Right lobe of liver (tissue), 6 donors: ENCODE measurements around the gene SLC36A3. TPM values are rescaled to one million over a fixed set of nuclear protein-coding genes. Genes with fewer than 3 reads are reported as not detected.

Source experiments
- ATAC-seq, 4 donors: fragments of 200-7000 bp; cut with Tn5 transposase; one replicate each; pipeline ENCODE4 v1.9.1; 2020; ENCODE audit warnings: mild to moderate bottlenecking in 4 of 4, moderate library complexity in 4 of 4
- DNase-seq, 3 donors: peaks; one replicate each; pipeline ENCODE4 v3.0.0-alpha.2; 2020
- H3K27ac ChIP-seq, 3 donors: fragments of 200-600 bp; one replicate each; pipeline ENCODE4 v1.8.0; 2022
- H3K27me3 ChIP-seq, 2 donors: fragments of 200-600 bp; one replicate each; pipeline ENCODE4 v1.8.0; 2022
- H3K36me3 ChIP-seq, 4 donors: fragments of 200-600 bp; sonication (generic) in 1 of 4; one replicate each; pipeline versions ENCODE4 v1.5.1 to v1.8.0; 2017 to 2022; ENCODE audit warnings: control low read depth in 1 of 4
- H3K4me1 ChIP-seq, 4 donors: fragments of 200-600 bp; sonication (generic) in 1 of 4; one replicate each; pipeline versions ENCODE4 v1.5.1 to v1.8.0; 2017 to 2022; ENCODE audit warnings: control low read depth in 1 of 4
- H3K4me3 ChIP-seq, 3 donors: fragments of 200-600 bp; one replicate each; pipeline ENCODE4 v1.8.0; 2022
- H3K9me3 ChIP-seq, 4 donors: fragments of 200-600 bp; sonication (generic) in 1 of 4; one replicate each; pipeline versions ENCODE4 v1.5.1 to v1.8.0; 2017 to 2022; ENCODE audit warnings: control low read depth in 1 of 4
- POLR2A ChIP-seq: fragments of 450-650 bp; IDR thresholded peaks from one replicate; pipeline ENCODE4 v1.6.1; 2017; ENCODE audit warnings: antibody characterized with exemption, mild to moderate bottlenecking
- WGBS: methylation state at CpG from one replicate; pipeline ENCODE4 v1.1.6; 2018; ENCODE audit warnings: low coverage, low lambda C conversion rate; ENCODE audit not compliant: insufficient coverage; ENCODE audit errors: missing lambda C conversion rate; 5-methylcytosine and 5-hydroxymethylcytosine counted together
- intact Hi-C, 2 donors: fragments of 100-400 bp; cut with DNase I; formaldehyde crosslinking; loops; one replicate each; pipeline versions ENCODE4 v1.11.2 to v1.14.1; 2022
- total RNA-seq, 6 experiments: library from RNA; depleted of rRNA in 2 of 6; stranded (reverse); fragments of >200 nt in 2 of 6; fragmentation: NEBNext Ultra II Directional in 3 of 6; extraction: Animal tissue kit (Norgen Biotek cat#: 25700) in 3 of 6; gene quantifications; one replicate each; pipeline versions ENCODE4 v1.1.0 to v1.2.4, GENCODE V29; 2016 to 2023
- TF ChIP-seq, protein P1 (sequence below), 4 donors: fragments of 200-600 bp in 3 of 4; fragments of 450-650 bp in 1 of 4; IDR thresholded peaks; one replicate each; pipeline versions ENCODE4 v1.5.1 to v1.8.0; 2016 to 2022; ENCODE audit warnings: antibody characterized with exemption in 4 of 4, mild to moderate bottlenecking in 2 of 4
- donor health status: DM: no; HTN: yes; CAD: no.
- donor health status: DM: no; HTN: no; CAD: no.
- donor health status: DM: no; HTN: no; CAD: no.
- donor health status: DM: no; HTN: yes; CAD: no.
- donor health status: DM: no; HTN: yes; CAD: no.

SLC36A3 gene
- total RNA-seq, 6 experiments from 2014 or later, result not detected

- intact Hi-C loops, result no loop called here
- H3K9me3 ChIP-seq, result no peaks in the 10 kb centered on the region
- WGBS, result 58% methylated on average over 1 of the region's 1 CpG
- ATAC-seq (no peak), DNase-seq (no peak)
- no peaks in the 10 kb centered on the region for H3K27me3 ChIP-seq
- H3K4me3 ChIP-seq, result no peak overlapping the region
- no peaks in the 10 kb centered on the region for H3K36me3 ChIP-seq
- no peak overlapping the region for H3K27ac ChIP-seq
- TF ChIP-seq, protein P1, sequence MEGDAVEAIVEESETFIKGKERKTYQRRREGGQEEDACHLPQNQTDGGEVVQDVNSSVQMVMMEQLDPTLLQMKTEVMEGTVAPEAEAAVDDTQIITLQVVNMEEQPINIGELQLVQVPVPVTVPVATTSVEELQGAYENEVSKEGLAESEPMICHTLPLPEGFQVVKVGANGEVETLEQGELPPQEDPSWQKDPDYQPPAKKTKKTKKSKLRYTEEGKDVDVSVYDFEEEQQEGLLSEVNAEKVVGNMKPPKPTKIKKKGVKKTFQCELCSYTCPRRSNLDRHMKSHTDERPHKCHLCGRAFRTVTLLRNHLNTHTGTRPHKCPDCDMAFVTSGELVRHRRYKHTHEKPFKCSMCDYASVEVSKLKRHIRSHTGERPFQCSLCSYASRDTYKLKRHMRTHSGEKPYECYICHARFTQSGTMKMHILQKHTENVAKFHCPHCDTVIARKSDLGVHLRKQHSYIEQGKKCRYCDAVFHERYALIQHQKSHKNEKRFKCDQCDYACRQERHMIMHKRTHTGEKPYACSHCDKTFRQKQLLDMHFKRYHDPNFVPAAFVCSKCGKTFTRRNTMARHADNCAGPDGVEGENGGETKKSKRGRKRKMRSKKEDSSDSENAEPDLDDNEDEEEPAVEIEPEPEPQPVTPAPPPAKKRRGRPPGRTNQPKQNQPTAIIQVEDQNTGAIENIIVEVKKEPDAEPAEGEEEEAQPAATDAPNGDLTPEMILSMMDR (IDR thresholded peaks at IDR 0.05), result no peak
- no peak for TF ChIP-seq POLR2A
- H3K4me1 ChIP-seq, result peaks cover 0 to 25% (median 4%) of the 10 kb centered on the region in 4 donors
These were observed 49.0 kb downstream of the SLC36A3 start for GRCh38 chr5:151254556-151254955.

GRCh38 chr5:151253605-151253950 is 50.0 kb downstream of the SLC36A3 start:
- Histone ChIP-seq H3K27me3 (no peaks in the 10 kb centered on the region), H3K27ac (peak overlapping the region; percentile 41 to 72 (median 61)), H3K9me3 (no peaks in the 10 kb centered on the region), H3K4me1 (peaks cover 0 to 35% (median 8%) of the 10 kb centered on the region in 4 donors), H3K36me3 (no peaks in the 10 kb centered on the region), H3K4me3 (peak overlapping the region; percentile 70 to 82 (median 72))
- WGBS, result 15% methylated on average over 5 of the region's 5 CpGs
- DNase-seq (no peak), ATAC-seq (no peak)
- intact Hi-C loops, result no loop called here
- TF ChIP-seq, protein P1 (IDR thresholded peaks at IDR 0.05), result no peak
- TF ChIP-seq POLR2A, result no peak

DNA sequence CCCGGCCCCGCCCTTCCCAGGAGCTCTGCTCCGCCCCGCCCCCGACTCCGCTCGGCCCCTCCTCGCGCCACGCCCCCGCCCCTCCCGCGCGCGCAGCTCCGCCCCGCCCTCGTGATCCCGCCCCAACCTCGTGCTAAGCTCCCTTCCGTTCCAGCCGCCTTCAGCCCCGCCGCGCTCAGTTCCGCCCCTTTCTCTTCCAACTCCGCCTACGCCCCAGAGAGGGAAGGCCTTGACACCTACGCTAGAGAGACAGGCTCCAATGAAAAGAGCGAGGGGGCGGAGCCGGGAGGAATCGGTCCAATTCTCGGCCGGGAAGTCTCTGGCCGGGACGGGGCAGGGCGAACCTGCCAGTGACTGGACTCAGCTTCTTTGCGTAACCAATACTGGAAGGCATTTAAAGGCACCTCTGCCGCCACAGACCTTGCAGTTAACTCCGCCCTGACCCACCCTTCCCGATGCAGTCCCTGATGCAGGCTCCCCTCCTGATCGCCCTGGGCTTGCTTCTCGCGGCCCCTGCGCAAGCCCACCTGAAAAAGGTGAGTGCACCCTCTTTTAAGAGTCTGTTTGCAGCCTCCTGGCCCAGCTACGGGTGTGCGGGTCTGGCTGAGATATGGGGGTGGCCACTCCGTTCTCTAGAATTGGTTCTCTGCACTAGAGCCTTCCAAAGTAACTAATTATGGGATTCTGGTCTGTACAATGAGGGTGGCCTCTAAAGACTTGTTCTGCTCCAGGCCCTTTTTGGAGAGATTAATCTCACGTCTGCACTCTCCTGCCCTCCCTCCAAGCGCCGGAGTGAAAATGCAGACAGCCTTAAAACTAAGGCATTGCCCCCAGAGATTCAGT is 50.6 kb downstream of the SLC36A3 start, which contains the start of gene GM2A:
GM2A (plus strand) TSS at position 424 of the 843 bp plus-strand sequence; CDS start at position 456, 32 bp downstream.
- DNase-seq, result peak; percentile 99 to 100 (median 100)
- Histone ChIP-seq H3K9me3 (no peaks in the 10 kb centered on the region), H3K36me3 (no peaks in the 10 kb centered on the region), H3K27me3 (no peaks in the 10 kb centered on the region), H3K4me3 (peak within 1 kb of the TSS; percentile 70 to 82 (median 72)), H3K27ac (peak within 1 kb of the TSS; percentile 65 to 92 (median 84)), H3K4me1 (peaks cover 0 to 35% (median 8%) of the 10 kb centered on the region in 4 donors)
- TF ChIP-seq, protein P1 (IDR thresholded peaks at IDR 0.05), result no peak
- peak; percentile 94 for TF ChIP-seq POLR2A
- ATAC-seq, result peak; percentile 86 to 94 (median 90)
- under 1% methylated on average over 33 of the region's 52 CpGs for WGBS
- intact Hi-C loops, result no loop called here

- Histone ChIP-seq H3K27me3 (no peaks in the 10 kb centered on the region), H3K27ac (peak overlapping the region; percentile 65 to 92 (median 84)), H3K4me3 (peak overlapping the region in 2 of 3 donors; percentile 62 to 70), H3K36me3 (no peaks in the 10 kb centered on the region), H3K4me1 (peaks cover 0 to 35% (median 8%) of the 10 kb centered on the region in 4 donors), H3K9me3 (no peaks in the 10 kb centered on the region)
- TF ChIP-seq, protein P1 (IDR thresholded peaks at IDR 0.05), result no peak
- no peak for TF ChIP-seq POLR2A
- 51% methylated on average over 4 of the region's 4 CpGs for WGBS
- intact Hi-C loops, result no loop called here
- DNase-seq, result no peak
- ATAC-seq, result no peak
These were observed 51.9 kb downstream of the SLC36A3 start for GRCh38 chr5:151251621-151252020.
